OCI-LY7 (cell line): ENCODE results near the gene LRRC71. TPM values are rescaled to one million over a fixed set of nuclear protein-coding genes. Genes with fewer than 3 reads are reported as not detected.

Experiments used
- BruUV-seq: library from RNA; stranded (reverse); fragments of 400-500 nt; replicated peaks from 2 replicates; lab custom pipeline; 2021; lab: Mats Ljungman, UMichigan
- CTCF ChIA-PET: fragments of 300-600 bp; sonication (Branson Sonifier 250); formaldehyde crosslinking; loops from one replicate; lab custom pipeline; 2022; ENCODE audit warnings: antibody characterized with exemption; ENCODE audit not compliant: unreplicated experiment; lab: Charles Lee
- POLR2A ChIA-PET: fragments of 300-600 bp; sonication (Branson Sonifier 250); formaldehyde crosslinking; loops from one replicate; lab custom pipeline; 2022; ENCODE audit warnings: antibody characterized with exemption; lab: Charles Lee
- DNase-seq: peaks from one replicate; pipeline ENCODE4 v3.0.0-alpha.2; 2015; ENCODE audit warnings: low spot score
- H2AFZ ChIP-seq: fragments of 200-600 bp; sonication (generic), shearing (Covaris generic); 2 replicates; pipeline ENCODE4 v1.6.1; 2014; ENCODE audit warnings: mild to moderate bottlenecking, antibody characterized with exemption, low read length, moderate library complexity
- H3K27ac ChIP-seq: fragments of 200-600 bp; sonication (generic); 2 replicates; pipeline ENCODE4 v1.5.1; 2014; ENCODE audit warnings: mixed run types, low read depth, mild to moderate bottlenecking, moderate library complexity, low read length, inconsistent platforms; ENCODE audit not compliant: poor library complexity, severe bottlenecking
- H3K36me3 ChIP-seq: fragments of 200-600 bp; sonication (generic); 2 replicates; pipeline ENCODE4 v1.6.1; 2014; ENCODE audit warnings: mild to moderate bottlenecking, antibody characterized with exemption, low read length, moderate library complexity, mixed read lengths; ENCODE audit not compliant: insufficient read depth
- H3K4me1 ChIP-seq: fragments of 200-600 bp; sonication (generic); 2 replicates; pipeline ENCODE4 v1.5.1; 2014; ENCODE audit warnings: mild to moderate bottlenecking, low read length; ENCODE audit not compliant: insufficient read depth, poor library complexity, severe bottlenecking
- H3K4me2 ChIP-seq: fragments of 200-600 bp; sonication (generic); 2 replicates; pipeline ENCODE4 v1.6.1; 2014; ENCODE audit warnings: mild to moderate bottlenecking, low read length
- H3K4me3 ChIP-seq: fragments of 200-600 bp; sonication (generic); 2 replicates; pipeline ENCODE4 v1.5.1; 2014; ENCODE audit warnings: mild to moderate bottlenecking, low read depth, low read length; ENCODE audit not compliant: poor library complexity, severe bottlenecking
- H3K79me2 ChIP-seq: fragments of 200-600 bp; sonication (generic); 2 replicates; pipeline ENCODE4 v1.6.1; 2016; ENCODE audit warnings: low read depth, mild to moderate bottlenecking, low read length, moderate library complexity, mixed read lengths; ENCODE audit not compliant: insufficient read depth
- H3K9me2 ChIP-seq: fragments of 200-600 bp; sonication (generic); 2 replicates; pipeline ENCODE4 v1.6.1; 2016; ENCODE audit warnings: mild to moderate bottlenecking, low read length, mixed read lengths; ENCODE audit not compliant: insufficient read depth
- H3K9me3 ChIP-seq: fragments of 200-600 bp; sonication (generic); 2 replicates; pipeline ENCODE4 v1.6.1; 2014; ENCODE audit warnings: mild to moderate bottlenecking, mixed run types, low read length, mixed read lengths
- H4K20me1 ChIP-seq: fragments of 200-600 bp; sonication (generic); 2 replicates; pipeline ENCODE4 v1.6.1; 2014; ENCODE audit warnings: mild to moderate bottlenecking, antibody characterized with exemption, low read length, moderate library complexity, mixed read lengths; ENCODE audit not compliant: insufficient read depth
- CTCF ChIP-seq: fragments of 200-600 bp; sonication (generic); conservative IDR thresholded peaks from 2 replicates; pipeline ENCODE4 v1.5.1; 2014; ENCODE audit warnings: mild to moderate bottlenecking, antibody characterized with exemption, low read length, moderate library complexity, mixed read lengths
- EZH2phosphoT487 ChIP-seq: fragments of 200-600 bp; sonication (generic); IDR thresholded peaks from 2 replicates; pipeline ENCODE4 v1.6.1; 2018; ENCODE audit warnings: low read depth, borderline replicate concordance, mild to moderate bottlenecking, mixed run types, antibody characterized with exemption, low read length, moderate library complexity, mixed read lengths
- intact Hi-C: fragments of 100-400 bp; cut with micrococcal nuclease; formaldehyde crosslinking; loops from one replicate; pipeline ENCODE4 v1.10.0; 2022; ENCODE audit not compliant: unreplicated experiment
- total RNA-seq, 2 experiments: library from RNA; depleted of rRNA in 1 of 2; stranded (reverse); fragments of >200 nt in 1 of 2; shearing (Covaris generic) in 1 of 2; gene quantifications; 2 replicates each; pipeline ENCODE4 v1.2.3, GENCODE V29; 2014 to 2022

The LRRC71 gene
- total RNA-seq, 2 experiments from 2014 or later: not detected

GRCh38 chr1:156941675-156942074, 21.2 kb downstream of the LRRC71 start:
- no peak for TF ChIP-seq CTCF
- CTCF ChIA-PET: no interaction called here
- H3K36me3 ChIP-seq: no peaks in the 10 kb centered on the region

GRCh38 chr1:156942176-156942575, 21.7 kb downstream of the LRRC71 start:
- no peaks in the 10 kb centered on the region for H3K79me2 ChIP-seq
- no peaks in the 10 kb centered on the region for H3K9me2 ChIP-seq
- H3K4me3 ChIP-seq: no peak overlapping the region
- TF ChIP-seq CTCF (no peak), EZH2phosphoT487 (no peak)
- H2AFZ ChIP-seq: no peak overlapping the region
- ChIA-PET CTCF (no interaction called here), POLR2A (no interaction called here)
- H3K27ac ChIP-seq: no peak overlapping the region
- intact Hi-C loops: no loop called here
- no peaks in the 10 kb centered on the region for H4K20me1 ChIP-seq
- no peaks in the 10 kb centered on the region for H3K36me3 ChIP-seq
- no peaks in the 10 kb centered on the region for H3K4me1 ChIP-seq
- no peaks in the 10 kb centered on the region for H3K9me3 ChIP-seq
- no TSS peak for BruUV-seq
- H3K4me2 ChIP-seq: no peak overlapping the region
- no peak for DNase-seq

More at GRCh38 chr1:156941675-156942074, 21.2 kb downstream of the LRRC71 start:
- H3K27ac ChIP-seq: no peak overlapping the region
- no peaks in the 10 kb centered on the region for H3K79me2 ChIP-seq
- intact Hi-C loops: no loop called here
- no peak overlapping the region for H3K4me3 ChIP-seq
- no peaks in the 10 kb centered on the region for H4K20me1 ChIP-seq
- no peak overlapping the region for H3K4me2 ChIP-seq
- no peaks in the 10 kb centered on the region for H3K9me3 ChIP-seq
- no peak for DNase-seq
- H3K4me1 ChIP-seq: no peaks in the 10 kb centered on the region
- H2AFZ ChIP-seq: no peak overlapping the region
- POLR2A ChIA-PET: no interaction called here
- H3K9me2 ChIP-seq: no peaks in the 10 kb centered on the region
- no TSS peak for BruUV-seq

- no peaks in the 10 kb centered on the region for H3K9me2 ChIP-seq
- H3K9me3 ChIP-seq: no peaks in the 10 kb centered on the region
- ChIA-PET POLR2A (no interaction called here), CTCF (no interaction called here)
- no peak overlapping the region for H3K27ac ChIP-seq
- no peaks in the 10 kb centered on the region for H3K36me3 ChIP-seq
- TF ChIP-seq CTCF (no peak), EZH2phosphoT487 (no peak)
- BruUV-seq: no TSS peak
- H2AFZ ChIP-seq: no peak overlapping the region
- H3K79me2 ChIP-seq: no peaks in the 10 kb centered on the region
- no peak overlapping the region for H3K4me2 ChIP-seq
- H3K4me1 ChIP-seq: no peaks in the 10 kb centered on the region
- H4K20me1 ChIP-seq: no peaks in the 10 kb centered on the region
- DNase-seq: no peak
- H3K4me3 ChIP-seq: no peak overlapping the region
- intact Hi-C loops: no loop called here
Measured at GRCh38 chr1:156942576-156942975, 22.1 kb downstream of the LRRC71 start.
